ENCODE results near the gene LTBP2.

Gene LTBP2

DNA sequence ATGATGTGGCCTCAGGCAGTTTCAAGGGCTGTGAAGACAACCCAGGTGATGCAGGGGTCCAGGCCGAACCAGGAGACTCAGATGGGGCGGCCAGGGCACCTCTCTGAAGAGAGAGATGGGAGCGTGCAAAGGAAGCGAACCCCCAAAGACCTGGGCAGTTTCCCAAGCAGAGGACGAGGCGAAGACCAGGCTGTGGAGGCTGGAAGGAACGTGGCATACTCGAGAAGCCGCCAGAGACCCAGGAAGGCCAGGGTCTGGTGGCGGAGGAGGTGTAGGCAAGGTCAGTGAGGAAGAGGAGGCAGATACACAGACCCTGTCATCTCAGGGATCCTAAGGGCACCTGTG, 24.7 kb downstream of the LTBP2 start:
- DNase-seq = no peak

DNA sequence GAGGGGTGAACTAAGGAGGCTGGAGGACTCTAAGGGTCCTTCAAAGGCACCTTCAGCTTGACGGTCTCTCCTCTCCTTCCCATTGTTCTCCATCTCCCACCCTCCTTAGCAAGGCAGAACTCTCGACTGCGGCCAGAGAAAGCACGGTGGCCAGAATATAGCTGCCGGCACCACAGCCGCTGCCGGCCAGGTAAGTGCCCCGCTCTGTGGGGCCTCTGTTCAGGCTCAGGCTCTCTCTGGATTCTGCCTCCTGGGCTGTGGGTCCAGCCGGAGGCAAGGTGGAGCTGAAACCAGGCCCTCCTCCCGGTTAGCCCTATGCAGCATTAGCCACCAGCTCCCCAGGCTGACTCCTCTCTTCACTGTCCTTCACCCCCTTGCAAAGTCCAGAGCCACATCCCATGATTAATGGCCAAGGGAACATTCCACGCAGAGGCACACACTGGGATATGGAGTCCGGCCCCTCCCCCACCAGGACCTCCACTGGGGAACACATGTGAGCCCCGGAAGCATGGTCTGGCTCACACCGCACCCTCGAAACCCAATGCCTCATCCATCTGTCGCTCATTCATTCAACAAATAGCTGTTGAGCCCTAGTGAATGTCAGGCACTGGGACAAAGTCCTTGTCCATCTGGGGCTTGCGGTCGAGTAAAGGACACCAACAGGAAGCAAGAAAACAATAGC, 25.2 kb downstream of the LTBP2 start:
- DNase-seq = no peak

DNA sequence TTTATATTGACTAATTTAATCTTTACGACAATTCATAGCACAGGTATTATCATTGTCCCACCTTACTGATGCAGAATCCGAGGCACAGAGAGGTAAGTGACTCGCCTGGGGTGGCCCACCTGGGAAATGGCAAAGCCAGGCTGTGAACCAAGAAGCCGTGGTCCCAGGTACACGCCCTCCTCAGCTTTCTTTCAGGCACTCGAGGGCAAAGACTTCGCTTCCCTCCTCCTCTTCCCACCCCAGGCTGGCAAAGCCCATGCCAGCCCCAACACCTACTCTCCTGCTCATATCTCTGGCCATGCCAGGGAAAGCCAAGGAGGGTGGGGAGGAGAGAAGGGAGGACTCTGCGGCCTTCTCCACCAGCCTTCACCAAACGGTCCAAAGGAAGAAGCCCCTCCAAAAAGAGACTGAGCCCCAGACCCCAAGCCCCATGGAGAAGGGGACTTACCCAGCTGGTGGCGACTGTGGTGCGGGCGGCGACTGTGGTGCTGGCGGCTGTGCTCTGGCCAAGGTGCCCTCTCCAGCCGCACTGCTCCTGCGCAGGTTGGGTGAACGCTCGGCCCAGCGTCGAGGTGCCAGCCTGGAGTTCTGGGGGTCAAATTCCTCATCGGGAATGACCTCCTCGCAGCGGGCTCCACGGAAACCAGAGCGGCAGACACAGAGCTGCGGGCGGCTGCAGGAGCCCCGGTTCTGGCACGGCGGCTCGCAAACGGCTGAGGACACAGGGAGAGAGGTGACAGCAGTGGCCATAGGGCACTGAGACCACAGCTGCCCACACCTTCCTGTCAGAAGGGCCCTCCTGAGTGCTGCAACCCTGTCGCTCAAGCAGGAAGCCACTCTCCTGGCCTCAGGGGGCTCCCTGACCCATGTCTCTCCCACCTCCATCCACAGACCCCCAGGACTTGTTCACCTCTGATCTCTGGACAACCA, 26.4 kb downstream of the LTBP2 start:
- no peak for DNase-seq

GRCh38 chr14:74584951-74585350, 27.1 kb downstream of the LTBP2 start:
- no peak for DNase-seq

DNA sequence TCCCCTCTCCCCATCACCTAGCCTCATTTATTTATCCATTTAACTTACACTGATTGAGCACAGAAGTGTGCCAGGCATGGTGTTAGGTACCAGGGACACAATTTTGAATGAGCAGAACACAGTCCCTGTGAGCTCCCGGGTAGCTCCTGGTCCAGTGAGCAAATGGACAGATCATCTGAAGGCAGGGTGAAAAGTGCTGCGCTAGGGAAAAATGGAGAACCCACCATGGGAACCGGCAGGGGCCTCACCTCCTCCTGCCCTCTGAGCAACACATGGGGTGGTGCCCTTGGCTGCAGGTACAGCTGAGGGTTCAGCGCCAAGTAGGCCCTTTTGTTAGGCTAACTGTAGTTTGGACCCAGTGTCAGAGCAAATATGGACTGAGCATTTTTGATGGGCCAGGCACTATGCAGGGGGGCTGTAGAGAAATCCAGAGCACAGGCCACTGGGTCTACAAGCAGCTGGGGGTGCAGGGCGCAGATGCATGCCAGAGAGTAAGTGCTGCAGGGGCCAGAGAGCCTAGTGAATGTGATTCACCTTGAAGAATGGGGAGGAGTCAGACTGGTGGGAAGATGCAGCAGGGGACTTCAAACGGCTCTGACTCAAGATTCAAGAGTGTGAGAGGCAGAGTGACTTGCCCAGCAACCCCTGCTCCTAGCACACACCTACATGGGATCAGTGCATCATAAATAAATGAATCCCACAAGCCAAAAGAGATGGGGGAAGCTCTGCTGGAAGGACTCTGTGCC, 28.2 kb downstream of the LTBP2 start:
- DNase-seq = no peak

- DNase-seq = no peak
Observed at GRCh38 chr14:74582910-74583581, 29.0 kb downstream of the LTBP2 start.

DNA sequence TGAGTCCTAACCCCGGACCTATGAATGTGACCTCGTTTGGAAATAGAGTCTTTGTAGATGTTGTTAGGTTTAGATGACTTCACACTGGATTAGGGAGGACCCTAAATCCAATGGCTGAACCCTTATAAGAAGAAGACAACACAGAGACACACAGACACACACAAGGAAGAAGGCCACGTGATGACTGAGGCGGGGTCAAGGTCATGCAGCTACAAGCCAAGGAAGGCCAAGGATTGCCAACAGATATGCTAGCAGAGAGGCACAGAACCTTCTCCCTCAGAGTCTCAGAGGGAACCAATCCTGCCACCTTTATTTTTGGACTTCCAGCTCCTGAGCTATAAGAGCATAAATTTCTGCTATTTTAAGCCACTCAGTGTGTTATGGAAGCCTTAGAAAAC, 31.8 kb downstream of the LTBP2 start:
- DNase-seq = no peak

GRCh38 chr14:74579447-74580274, 32.4 kb downstream of the LTBP2 start:
- DNase-seq = peak; percentile 42

DNA sequence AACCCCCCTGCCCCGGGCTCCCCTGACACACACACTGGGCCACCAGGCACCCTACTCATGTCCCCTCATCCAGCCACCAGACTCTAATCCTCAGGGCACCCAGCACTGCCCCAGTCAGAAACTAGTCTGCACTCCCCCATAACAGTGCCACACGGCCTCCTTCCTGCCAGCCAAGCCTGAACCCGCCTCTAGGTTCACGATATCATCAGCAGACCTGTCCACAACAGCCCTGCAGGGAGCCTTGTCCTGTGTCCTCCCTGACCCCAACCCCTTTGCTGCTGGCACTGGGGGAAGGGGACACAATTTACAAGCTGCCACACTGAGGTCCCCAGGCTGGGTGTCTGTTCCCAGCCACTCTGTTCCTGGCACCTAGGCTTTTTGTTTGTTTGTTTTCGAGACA, 33.6 kb downstream of the LTBP2 start:
- no peak for DNase-seq

- no peak for DNase-seq
Observed at GRCh38 chr14:74577948-74578275, 34.1 kb downstream of the LTBP2 start.

DNA sequence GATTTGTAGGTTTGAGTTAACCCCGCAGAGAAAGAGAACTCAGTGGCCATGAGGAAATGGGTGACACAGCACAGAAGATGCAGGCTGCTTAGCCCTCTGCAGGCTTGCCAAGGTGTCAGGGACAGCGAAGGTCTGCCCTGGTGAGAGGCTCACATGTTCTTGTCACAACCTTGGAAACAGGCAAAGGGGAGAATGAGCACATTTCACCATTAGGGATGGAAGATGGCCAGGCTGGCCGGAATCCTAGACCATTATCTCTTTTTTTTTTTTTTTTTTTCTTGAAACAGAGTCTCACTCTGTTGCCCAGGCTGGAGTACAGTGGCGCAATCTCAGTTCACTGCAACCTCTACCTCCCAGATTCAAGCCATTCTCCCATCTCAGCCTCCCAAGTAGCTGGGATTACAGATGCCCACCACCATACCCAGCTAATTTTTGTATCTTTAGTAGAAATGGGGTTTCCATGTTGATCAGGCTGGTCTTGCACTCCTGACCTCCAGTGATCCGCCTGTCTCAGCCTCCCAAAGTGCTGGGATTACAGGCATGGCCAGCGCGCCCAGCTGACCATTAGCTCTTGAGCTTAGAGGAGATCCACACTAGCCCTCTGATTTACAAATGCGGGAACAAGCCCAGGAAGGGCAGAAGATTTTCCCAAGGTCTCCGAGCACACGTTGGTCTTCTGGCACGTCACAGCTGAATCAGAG, 34.6 kb downstream of the LTBP2 start:
- no peak for DNase-seq

GRCh38 chr14:74575936-74576335, 36.1 kb downstream of the LTBP2 start:
- no peak for DNase-seq

GRCh38 chr14:74575507-74575906, 36.5 kb downstream of the LTBP2 start:
- DNase-seq = no peak

DNA sequence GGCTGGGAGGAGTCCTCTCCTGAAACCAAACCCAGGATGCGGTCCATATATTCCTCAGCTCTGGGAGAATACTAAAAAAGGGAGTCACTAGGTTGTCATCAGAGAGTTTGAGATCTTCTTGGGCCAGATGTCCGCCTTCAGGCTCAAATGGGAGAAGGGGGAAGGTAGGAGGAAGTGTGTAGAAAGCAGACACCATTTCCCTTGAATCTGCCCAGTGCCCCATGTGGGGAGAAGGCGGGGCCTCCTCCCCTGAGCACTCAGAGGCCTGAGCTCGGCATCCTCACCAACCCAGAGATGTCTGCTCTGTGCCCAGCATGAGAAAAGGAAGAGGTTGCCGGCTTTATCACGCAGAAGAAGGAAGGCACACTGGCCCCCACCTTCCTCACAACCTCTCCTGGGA, 37.3 kb downstream of the LTBP2 start:
- no peak for DNase-seq

GRCh38 chr14:74574090-74574433, 38.0 kb downstream of the LTBP2 start:
- peak; percentile 54 for DNase-seq

GRCh38 chr14:74573421-74574089, 38.5 kb downstream of the LTBP2 start:
- DNase-seq = no peak

- no peak for DNase-seq
Observed at GRCh38 chr14:74572726-74573301, 39.2 kb downstream of the LTBP2 start.

DNA sequence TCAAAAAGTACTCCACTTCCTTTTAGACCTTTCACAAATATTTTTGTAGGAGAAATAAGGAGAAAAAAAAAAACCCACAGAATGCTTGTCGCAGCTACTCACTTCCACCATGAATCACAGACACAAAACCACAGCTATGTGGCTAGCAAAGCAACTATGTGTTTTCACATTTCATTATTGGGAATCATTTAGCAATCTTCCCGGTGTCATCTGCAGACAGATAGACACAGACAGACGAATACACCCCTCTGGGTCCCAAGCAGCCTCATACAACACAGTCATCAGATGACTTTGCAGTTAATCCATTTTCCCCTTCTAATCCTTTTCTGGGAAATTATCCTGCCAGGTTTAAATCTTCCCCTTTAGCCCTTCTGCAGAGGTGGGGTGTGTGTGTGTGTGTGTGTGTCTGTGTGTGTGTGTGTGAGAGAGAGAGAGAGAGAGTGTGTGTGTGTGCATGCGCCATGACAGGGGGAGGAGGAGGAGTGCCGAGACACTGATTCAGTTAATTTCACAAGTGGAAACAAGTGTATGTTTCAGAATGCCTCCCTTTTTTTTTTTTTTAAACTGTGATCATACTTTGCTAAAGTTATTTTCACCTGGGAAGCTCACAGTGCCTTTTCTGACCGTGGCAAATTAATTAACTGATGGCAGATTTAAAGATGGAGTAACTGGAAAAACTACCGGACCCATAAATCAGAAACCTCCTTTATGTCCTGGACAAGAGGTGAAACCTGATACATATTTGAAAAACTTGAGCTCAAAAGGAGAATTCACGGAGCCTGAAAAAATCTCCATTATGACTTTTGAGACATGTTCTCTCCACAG, 39.9 kb downstream of the LTBP2 start:
- DNase-seq = no peak

GRCh38 chr14:74571441-74571841, 40.6 kb downstream of the LTBP2 start:
- no peak for DNase-seq

GRCh38 chr14:74570696-74571095, 41.3 kb downstream of the LTBP2 start:
- DNase-seq = no peak

Data from central memory CD4-positive, alpha-beta T cell (primary cell).